Neutrophil (primary cell): ENCODE measurements around the gene GOLGA8B.
"Not testable (repeated sequence)": the region's sequence is repeated elsewhere in the genome, so short reads cannot be mapped to it uniquely, and the experiment has no call there.

Source experiments
- H3K27ac ChIP-seq: fragments of 200-600 bp; sonication (generic); 2 replicates; pipeline ENCODE4 v1.5.1; 2016; ENCODE audit warnings: mild to moderate bottlenecking, moderate library complexity
- H3K27me3 ChIP-seq: fragments of 200-600 bp; sonication (generic); 2 replicates; pipeline ENCODE4 v1.6.0; 2016; ENCODE audit warnings: mild to moderate bottlenecking
- H3K36me3 ChIP-seq: fragments of 200-600 bp; sonication (generic); 2 replicates; pipeline ENCODE4 v1.5.1; 2017
- H3K4me1 ChIP-seq, 2 experiments: fragments of 200-600 bp in 1 of 2; sonication (generic) in 1 of 2; 1 replicate in 1 of 2; 2 replicates in 1 of 2; pipeline versions ENCODE4 v1.5.1 to v1.6.1; 2013 to 2016; ENCODE audit warnings: low read depth in 1 of 2, low read length in 1 of 2, mild to moderate bottlenecking in 1 of 2, moderate library complexity in 1 of 2; ENCODE audit not compliant: control insufficient read depth in 1 of 2, insufficient read depth in 1 of 2
- H3K4me3 ChIP-seq, 2 experiments: fragments of 200-600 bp in 1 of 2; sonication (generic) in 1 of 2; 1 replicate in 1 of 2; 2 replicates in 1 of 2; pipeline ENCODE4 v1.5.1; 2013 to 2016; ENCODE audit warnings: low read depth in 1 of 2, low read length in 1 of 2, mild to moderate bottlenecking in 1 of 2, moderate library complexity in 1 of 2
- H3K9me3 ChIP-seq: fragments of 200-600 bp; sonication (generic); 2 replicates; pipeline ENCODE4 v1.5.1; 2016

GOLGA8B gene

GRCh38 chr15:34535857-34536256 lies 47.6 kb downstream of the GOLGA8B start:
- H3K36me3 ChIP-seq, H3K4me3 ChIP-seq, H3K27ac ChIP-seq, H3K27me3 ChIP-seq, H3K4me1 ChIP-seq, H3K9me3 ChIP-seq: not testable (repeated sequence)
